HEK293T (cell line): ENCODE measurements around the gene DLG2.

Experiments used
- ARNT ChIP-seq: fragments of 450-650 bp; IDR thresholded peaks from 2 replicates; pipeline ENCODE4 v1.6.1; 2017; ENCODE audit warnings: mild to moderate bottlenecking
- BHLHE40 ChIP-seq: fragments of 450-650 bp; IDR thresholded peaks from 2 replicates; pipeline ENCODE4 v1.6.1; 2016; ENCODE audit warnings: mild to moderate bottlenecking, moderate library complexity, borderline replicate concordance
- CTBP1 ChIP-seq: fragments of 450-650 bp; IDR thresholded peaks from 2 replicates; pipeline ENCODE4 v1.6.1; 2016; ENCODE audit warnings: borderline replicate concordance
- FOXA1 ChIP-seq: fragments of 450-650 bp; IDR thresholded peaks from 2 replicates; pipeline ENCODE4 v1.6.1; 2016; ENCODE audit warnings: mild to moderate bottlenecking
- FOXK2 ChIP-seq: fragments of 450-650 bp; IDR thresholded peaks from 2 replicates; pipeline ENCODE4 v1.6.1; 2016; ENCODE audit warnings: mild to moderate bottlenecking
- FOXM1 ChIP-seq: fragments of 450-650 bp; IDR thresholded peaks from 2 replicates; pipeline ENCODE4 v1.6.1; 2017; ENCODE audit warnings: mild to moderate bottlenecking, borderline replicate concordance
- HDGF ChIP-seq: fragments of 450-650 bp; IDR thresholded peaks from 2 replicates; pipeline ENCODE4 v1.6.1; 2017; ENCODE audit warnings: antibody characterized with exemption, borderline replicate concordance
- L3MBTL2 ChIP-seq: fragments of 450-650 bp; conservative IDR thresholded peaks from 2 replicates; pipeline ENCODE4 v1.6.1; 2016; ENCODE audit warnings: mild to moderate bottlenecking
- NFRKB ChIP-seq: fragments of 450-650 bp; IDR thresholded peaks from 2 replicates; pipeline ENCODE4 v1.6.1; 2016; ENCODE audit warnings: mild to moderate bottlenecking, moderate library complexity
- SP1 ChIP-seq: fragments of 450-650 bp; IDR thresholded peaks from 2 replicates; pipeline ENCODE4 v1.6.1; 2017
- SUZ12 ChIP-seq: fragments of 450-650 bp; IDR thresholded peaks from 2 replicates; pipeline ENCODE4 v1.6.1; 2016; ENCODE audit warnings: mild to moderate bottlenecking
- TARDBP ChIP-seq: fragments of 450-650 bp; IDR thresholded peaks from 2 replicates; pipeline ENCODE4 v1.6.1; 2016
- ZNF384 ChIP-seq: fragments of 450-650 bp; IDR thresholded peaks from 2 replicates; pipeline ENCODE4 v1.6.1; 2016

DNA sequence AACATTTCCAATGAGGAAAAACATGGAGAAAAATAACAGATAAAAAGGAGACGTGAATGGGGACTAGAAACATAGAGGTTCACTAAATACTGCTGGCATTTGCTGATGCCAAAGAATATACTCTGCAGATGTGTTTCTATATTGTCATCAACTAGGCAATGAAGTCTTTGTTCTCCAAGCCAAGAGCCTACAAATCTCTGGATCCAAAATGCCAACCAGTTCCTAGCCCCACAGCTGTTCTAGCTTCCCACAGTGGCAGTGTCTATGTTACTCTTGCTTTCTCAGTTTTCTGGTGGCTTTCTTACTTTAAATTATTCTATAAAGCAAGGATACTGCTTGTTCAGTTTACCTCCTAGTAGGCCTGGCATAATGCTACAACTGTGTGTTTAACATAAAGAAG lies 1363.1 kb downstream of the DLG2 start:
- TF ChIP-seq FOXA1, result no peak
- no peak for TF ChIP-seq CTBP1
- TF ChIP-seq FOXM1, result no peak
- no peak for TF ChIP-seq BHLHE40
- no peak for TF ChIP-seq NFRKB
- no peak for TF ChIP-seq SP1
- TF ChIP-seq SUZ12, result no peak
- no peak for TF ChIP-seq TARDBP
- TF ChIP-seq L3MBTL2, result no peak
- no peak for TF ChIP-seq FOXK2
- no peak for TF ChIP-seq ARNT
- TF ChIP-seq ZNF384, result no peak
- TF ChIP-seq HDGF, result no peak
